ENCODE measurements around the gene MTSS2. TPM values are rescaled to one million over a fixed set of nuclear protein-coding genes. Genes with fewer than 3 reads are reported as not detected.

MTSS2 gene
- total and polyA plus RNA-seq, 2 of the 8 experiments (the other 6 are each of a cell fraction or from before 2014, with no cell fraction given): 23.3 to 36.7 TPM

- Histone ChIP-seq H2BK15ac (ENCODE audit: low read length) (no peak overlapping the region; the same call in 1 of the 2 replicates), H3K14ac (ENCODE audit: insufficient read length) (no peak overlapping the region), H3K18ac (ENCODE audit: extremely low read depth, low read length) (peak overlapping the region; percentile 71), H2BK120ac (replicated peaks; ENCODE audit: low read depth, low read length) (no peak overlapping the region), H3K79me2 (ENCODE audit: control insufficient read depth in 1 of 2, insufficient read depth in 2 of 2, low read length in 2 of 2) (no peaks in the 10 kb centered on the region; a peak in 1 of 4 replicates), H3K27me3 (replicated peaks in 1 of 4; ENCODE audit: control insufficient read depth in 3 of 4, extremely low read depth in 1 of 4, insufficient read depth in 3 of 4, low read length in 3 of 4) (peaks cover 0 to 8% (median 3%) of the 10 kb centered on the region in 4 experiments; a peak in 4 of 7 replicates), H3K56ac (replicated peaks; ENCODE audit: insufficient read length, low read depth, low read length) (no peak overlapping the region), H2AFZ (ENCODE audit: low read length) (no peak overlapping the region), H3K4me2 (ENCODE audit: insufficient read depth in 1 of 2, low read depth in 2 of 2, low read length in 2 of 2) (peak overlapping the region; percentile 67 to 95), H3K9ac (replicated peaks in 1 of 4; ENCODE audit: extremely low read depth in 1 of 4, low read depth in 3 of 4, low read length in 3 of 4) (peak overlapping the region in 3 of 4 experiments; percentile 20 to 76 (median 39); a peak in 6 of 7 replicates), H3K23me2 (ENCODE audit: low read depth, low read length) (peaks cover 6% of the 10 kb centered on the region; the same call in 1 of the 2 replicates), H2BK5ac (ENCODE audit: low read depth, low read length) (no peak overlapping the region), H3K79me1 (ENCODE audit: low read depth, low read length) (peaks cover 3% of the 10 kb centered on the region; the same call in 1 of the 2 replicates), H2BK12ac (ENCODE audit: low read depth, low read length) (0 out of 2 replicates have a peak overlapping the region, but pooled peaks have one; percentile 9), H4K91ac (replicated peaks; ENCODE audit: insufficient read length, low read length) (no peak overlapping the region), H3K36me3 (ENCODE audit: control insufficient read depth in 2 of 4, insufficient read depth in 4 of 4, low read length in 3 of 4) (no peaks in the 10 kb centered on the region), H3K4me1 (replicated peaks in 1 of 4; ENCODE audit: control insufficient read depth in 3 of 4, insufficient read depth in 4 of 4, low read length in 3 of 4) (peaks cover 0 to 26% (median 14%) of the 10 kb centered on the region in 4 experiments; a peak in 6 of 7 replicates), H4K20me1 (replicated peaks in 1 of 2; ENCODE audit: control insufficient read depth in 1 of 2, insufficient read depth in 2 of 2, low read length in 2 of 2) (peaks cover 8 to 9% of the 10 kb centered on the region in 2 experiments), H3K23ac (ENCODE audit: insufficient read length) (no peak overlapping the region), H3K27ac (ENCODE audit: low read depth, low read length) (no peak overlapping the region), H3K4me3 (ENCODE audit: extremely low read depth in 1 of 4, insufficient read depth in 2 of 4, low read depth in 3 of 4, low read length in 4 of 4) (peak overlapping the region; percentile 49 to 81 (median 65)), H3K9me3 (ENCODE audit: insufficient read depth in 2 of 2, low read depth in 1 of 2, low read length in 1 of 2) (no peaks in the 10 kb centered on the region), H4K8ac (ENCODE audit: extremely low read depth, insufficient read depth, low read length) (no peak overlapping the region), H4K5ac (ENCODE audit: insufficient read length, low read depth, low read length) (no peak overlapping the region), H2AK5ac (ENCODE audit: low read depth, low read length) (no peak overlapping the region; the same call in 1 of the 2 replicates), H3K4ac (replicated peaks; ENCODE audit: insufficient read length, low read depth, low read length) (no peak overlapping the region), H2BK20ac (ENCODE audit: low read length) (no peak overlapping the region)
- TF ChIP-seq RBBP5 (IDR thresholded peaks at IDR 0.05; ENCODE audit: borderline replicate concordance, low read depth, low read length): no peak; the same call in 1 of the 2 replicates
- no peak for TF ChIP-seq SIRT6 (IDR thresholded peaks at IDR 0.05; ENCODE audit: low read length)
- peak; percentile 49 for TF ChIP-seq KDM4A (IDR thresholded peaks at IDR 0.05; ENCODE audit: low read depth, low read length, severe bottlenecking)
- ChIA-PET CTCF (ENCODE audit: partially characterized antibody) (interaction anchor here (0.8 to 7.2 kb wide), 4 partner anchors 30 to 97 kb away, joined by 3 to 148 read pairs (median 10); no protein-coding TSS in a partner anchor), POLR2A (ENCODE audit: partially characterized antibody) (interaction anchor here (2.0 kb wide), 1 partner anchor 52 kb away, joined by 12 read pairs; no protein-coding TSS in a partner anchor)
- WGBS, 2 experiments (ENCODE audit: extremely low coverage in 1 of 2, insufficient coverage in 1 of 2, insufficient read length in 1 of 2, insufficient replicate concordance in 2 of 2, low coverage in 1 of 2, low lambda C conversion rate in 2 of 2, missing lambda C conversion rate in 1 of 2): 11% methylated on average over 44 of the region's 90 CpGs; no CpG with 5 or more reads in 1 of the 2 experiments
- FAIRE-seq: no peak
- DNase-seq (ENCODE audit: low read depth in 1 of 2, low spot score in 2 of 2): no peak
Observed at GRCh38 chr16:70685061-70685937, 554 bp downstream of the MTSS2 start.

All from H1 (cell line).